Chondrocyte (in vitro differentiated cells): ENCODE results near the gene SULT1C3. TPM values are rescaled to one million over a fixed set of nuclear protein-coding genes. Genes with fewer than 3 reads are reported as not detected.

Experiments
- DNase-seq: peaks from one replicate; pipeline ENCODE4 v3.0.0; 2021; ENCODE audit warnings: mixed read lengths, low spot score
- H3K27ac Mint-ChIP-seq: one replicate; pipeline ENCODE4 v1.8.0; 2021; ENCODE audit warnings: mild to moderate bottlenecking, moderate library complexity, mixed read lengths; ENCODE audit not compliant: unreplicated experiment
- H3K27me3 Mint-ChIP-seq: 2 replicates; pipeline ENCODE4 v1.8.0; 2021; ENCODE audit warnings: low read depth, mixed read lengths
- H3K36me3 Mint-ChIP-seq: 2 replicates; pipeline ENCODE4 v1.8.0; 2021; ENCODE audit warnings: low read depth, mixed read lengths
- H3K4me1 Mint-ChIP-seq: 2 replicates; pipeline ENCODE4 v1.8.0; 2021; ENCODE audit warnings: low read depth, mild to moderate bottlenecking, mixed read lengths
- H3K4me3 Mint-ChIP-seq: one replicate; pipeline ENCODE4 v1.8.0; 2021; ENCODE audit warnings: mild to moderate bottlenecking, moderate library complexity, mixed read lengths; ENCODE audit not compliant: unreplicated experiment
- H3K9me3 Mint-ChIP-seq: 2 replicates; pipeline ENCODE4 v1.8.0; 2021; ENCODE audit warnings: low read depth, mixed read lengths
- total RNA-seq: library from RNA; stranded (reverse); gene quantifications from 3 replicates; pipeline ENCODE4 v1.2.1, GENCODE V29; 2021
- TF ChIP-seq, protein P1 (sequence below): fragments of 200-600 bp; sonication (generic); IDR thresholded peaks from 2 replicates; pipeline ENCODE4 v1.5.0; 2021; ENCODE audit warnings: antibody characterized with exemption, mild to moderate bottlenecking, moderate library complexity

The SULT1C3 gene
- total RNA-seq, 1 donor from 2014 or later: not detected

- Mint-ChIP-seq H3K36me3 (peaks cover 5% of the 10 kb centered on the region), H3K27ac (no peak overlapping the region), H3K27me3 (no peaks in the 10 kb centered on the region), H3K9me3 (peaks cover 15% of the 10 kb centered on the region), H3K4me3 (no peak overlapping the region), H3K4me1 (no peaks in the 10 kb centered on the region)
- DNase-seq: no peak
- TF ChIP-seq, protein P1, sequence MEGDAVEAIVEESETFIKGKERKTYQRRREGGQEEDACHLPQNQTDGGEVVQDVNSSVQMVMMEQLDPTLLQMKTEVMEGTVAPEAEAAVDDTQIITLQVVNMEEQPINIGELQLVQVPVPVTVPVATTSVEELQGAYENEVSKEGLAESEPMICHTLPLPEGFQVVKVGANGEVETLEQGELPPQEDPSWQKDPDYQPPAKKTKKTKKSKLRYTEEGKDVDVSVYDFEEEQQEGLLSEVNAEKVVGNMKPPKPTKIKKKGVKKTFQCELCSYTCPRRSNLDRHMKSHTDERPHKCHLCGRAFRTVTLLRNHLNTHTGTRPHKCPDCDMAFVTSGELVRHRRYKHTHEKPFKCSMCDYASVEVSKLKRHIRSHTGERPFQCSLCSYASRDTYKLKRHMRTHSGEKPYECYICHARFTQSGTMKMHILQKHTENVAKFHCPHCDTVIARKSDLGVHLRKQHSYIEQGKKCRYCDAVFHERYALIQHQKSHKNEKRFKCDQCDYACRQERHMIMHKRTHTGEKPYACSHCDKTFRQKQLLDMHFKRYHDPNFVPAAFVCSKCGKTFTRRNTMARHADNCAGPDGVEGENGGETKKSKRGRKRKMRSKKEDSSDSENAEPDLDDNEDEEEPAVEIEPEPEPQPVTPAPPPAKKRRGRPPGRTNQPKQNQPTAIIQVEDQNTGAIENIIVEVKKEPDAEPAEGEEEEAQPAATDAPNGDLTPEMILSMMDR: no peak
Observed at GRCh38 chr2:108200569-108200968, 39.2 kb upstream of the SULT1C3 start.

GRCh38 chr2:108212671-108213070, 27.1 kb upstream of the SULT1C3 start:
- Mint-ChIP-seq H3K4me3 (no peak overlapping the region), H3K36me3 (peaks cover 2% of the 10 kb centered on the region), H3K9me3 (peaks cover 20% of the 10 kb centered on the region), H3K27ac (no peak overlapping the region), H3K27me3 (peaks cover 13% of the 10 kb centered on the region), H3K4me1 (no peaks in the 10 kb centered on the region)
- DNase-seq: no peak
- TF ChIP-seq, protein P1: no peak

DNA sequence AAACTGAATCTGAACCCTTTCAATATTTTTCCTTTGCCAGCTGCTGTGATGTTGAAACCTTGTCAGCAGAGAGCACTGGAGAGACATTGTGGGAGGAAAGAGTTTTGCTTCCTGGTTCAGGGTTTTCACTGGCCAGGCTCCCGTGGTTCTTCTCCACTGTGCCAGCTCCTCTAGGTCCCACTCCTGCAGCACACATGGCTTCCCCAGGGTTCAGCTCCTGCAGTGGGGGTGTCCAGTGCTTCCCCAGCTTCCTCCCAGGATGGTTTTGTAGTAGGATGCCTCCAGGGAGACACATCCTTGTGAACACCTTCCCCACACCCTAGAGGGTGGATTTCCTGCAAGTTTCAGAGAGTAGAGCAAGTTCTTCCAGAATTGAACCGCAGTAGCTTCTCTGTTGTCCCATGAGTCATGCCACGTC, 24.0 kb upstream of the SULT1C3 start:
- Mint-ChIP-seq H3K9me3 (no peaks in the 10 kb centered on the region), H3K4me1 (no peaks in the 10 kb centered on the region), H3K27me3 (peaks cover 10% of the 10 kb centered on the region), H3K4me3 (no peak overlapping the region), H3K36me3 (no peaks in the 10 kb centered on the region), H3K27ac (no peak overlapping the region)
- no peak for DNase-seq
- TF ChIP-seq, protein P1: peak; percentile 76

DNA sequence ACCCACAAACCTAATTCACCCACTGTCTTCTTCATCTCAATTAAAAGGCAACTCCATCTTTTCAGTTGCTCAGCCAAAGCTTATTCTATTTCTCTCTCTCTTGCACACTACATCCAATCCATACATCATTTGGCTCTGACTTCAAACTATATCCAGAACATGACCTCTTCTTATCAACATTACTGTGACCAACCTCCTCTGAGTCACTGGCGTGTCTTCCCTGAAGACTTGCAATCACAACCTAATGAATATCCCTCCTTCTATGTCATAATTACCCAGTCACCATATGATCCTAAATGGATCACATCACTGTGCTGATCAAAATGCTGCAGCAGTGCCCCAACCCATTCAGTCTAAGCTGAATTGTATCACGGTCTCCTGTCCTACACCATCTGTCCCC, 22.6 kb upstream of the SULT1C3 start:
- DNase-seq: no peak
- Mint-ChIP-seq H3K9me3 (no peaks in the 10 kb centered on the region), H3K27me3 (peaks cover 5% of the 10 kb centered on the region), H3K4me1 (no peaks in the 10 kb centered on the region), H3K36me3 (no peaks in the 10 kb centered on the region), H3K4me3 (no peak overlapping the region), H3K27ac (no peak overlapping the region)
- TF ChIP-seq, protein P1: no peak

DNA sequence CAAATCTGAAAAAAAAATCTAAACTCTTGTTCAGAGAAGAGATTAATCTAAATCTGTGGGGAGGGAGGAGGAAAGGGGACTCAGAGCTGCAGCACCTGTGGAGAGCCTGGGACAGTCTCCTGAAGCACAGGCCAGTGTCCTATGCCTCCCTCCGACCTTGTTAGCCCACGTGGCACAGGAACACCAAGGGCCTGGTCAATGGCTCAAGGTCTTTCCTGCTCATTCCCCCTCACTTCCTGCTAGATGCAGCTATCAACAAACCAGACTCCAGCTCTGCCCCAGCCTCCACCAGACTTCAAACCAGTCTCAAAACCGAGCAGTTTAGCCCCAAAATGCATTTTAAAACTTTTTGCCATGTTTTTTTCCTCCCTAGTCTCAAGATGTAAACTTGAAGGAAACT, 20.1 kb upstream of the SULT1C3 start:
- TF ChIP-seq, protein P1: no peak
- DNase-seq: no peak
- Mint-ChIP-seq H3K4me3 (no peak overlapping the region), H3K36me3 (peaks cover 2% of the 10 kb centered on the region), H3K27me3 (no peaks in the 10 kb centered on the region), H3K27ac (no peak overlapping the region), H3K9me3 (peaks cover 23% of the 10 kb centered on the region), H3K4me1 (no peaks in the 10 kb centered on the region)
